Stimulated activated CD8-positive, alpha-beta memory T cell treated with anti-CD3 and anti-CD28 coated beads, Interleukin-7, amount 100 ng/mL, for 1 hour (primary cell): ENCODE results near the gene CHRM4.
"Not testable (repeated sequence)": the region's sequence is repeated elsewhere in the genome, so short reads cannot be mapped to it uniquely, and the experiment has no call there.

Experiments
- DNase-seq, 2 donors: peaks; one replicate each; pipeline ENCODE4 v3.0.0-alpha.2; 2020; ENCODE audit warnings: low read depth in 2 of 2

The CHRM4 gene

GRCh38 chr11:46381819-46382645, 9.5 kb downstream of the CHRM4 start:
- DNase-seq: no peak

GRCh38 chr11:46381048-46381818, 10.3 kb downstream of the CHRM4 start, which contains the start of gene MDK:
TSS of gene MDK (plus strand) at chr11:46381669. CDS start at chr11:46382058, 389 bp downstream.
- no peak for DNase-seq

GRCh38 chr11:46380340-46381047, 11.1 kb downstream of the CHRM4 start:
- DNase-seq: no peak

- DNase-seq: not testable (repeated sequence)
These were observed 11.9 kb downstream of the CHRM4 start for GRCh38 chr11:46379482-46380293.

- DNase-seq: no peak
These were observed 12.6 kb downstream of the CHRM4 start for GRCh38 chr11:46378811-46379481.

- no peak for DNase-seq
These were observed 13.3 kb downstream of the CHRM4 start for GRCh38 chr11:46378296-46378695.

GRCh38 chr11:46377831-46378230, 13.7 kb downstream of the CHRM4 start:
- no peak for DNase-seq

- no peak for DNase-seq
These were observed 14.3 kb downstream of the CHRM4 start for GRCh38 chr11:46377290-46377689.

GRCh38 chr11:46376258-46377050, 15.1 kb downstream of the CHRM4 start:
- no peak for DNase-seq

- no peak for DNase-seq
These were observed 16.0 kb downstream of the CHRM4 start for GRCh38 chr11:46375392-46376101.

GRCh38 chr11:46374815-46375214, 16.8 kb downstream of the CHRM4 start:
- DNase-seq: no peak

- DNase-seq: no peak
These were observed 17.5 kb downstream of the CHRM4 start for GRCh38 chr11:46373787-46374740.

- not testable (repeated sequence) for DNase-seq
These were observed 19.1 kb downstream of the CHRM4 start for GRCh38 chr11:46372501-46372900.

GRCh38 chr11:46372086-46372485, 19.5 kb downstream of the CHRM4 start:
- no peak for DNase-seq

GRCh38 chr11:46371262-46371661, 20.3 kb downstream of the CHRM4 start:
- DNase-seq: not testable (repeated sequence)

GRCh38 chr11:46370253-46370652, 21.3 kb downstream of the CHRM4 start:
- no peak for DNase-seq

- DNase-seq: no peak
These were observed 22.0 kb downstream of the CHRM4 start for GRCh38 chr11:46369458-46370152.

GRCh38 chr11:46367916-46368267, 23.7 kb downstream of the CHRM4 start:
- DNase-seq: no peak
